Ecto neural progenitor cell (in vitro differentiated cells): ENCODE data around the gene DNAJC12.
A peak's percentile ranks its signal among the peaks of the same experiment; 100 is the strongest.
"Not testable (repeated sequence)": the region's sequence is repeated elsewhere in the genome, so short reads cannot be mapped to it uniquely, and the experiment has no call there.

Experiments used
- DNase-seq: peaks from one replicate; pipeline ENCODE4 v3.0.0-alpha.2; 2018; ENCODE audit warnings: low spot score

The DNAJC12 gene

DNA sequence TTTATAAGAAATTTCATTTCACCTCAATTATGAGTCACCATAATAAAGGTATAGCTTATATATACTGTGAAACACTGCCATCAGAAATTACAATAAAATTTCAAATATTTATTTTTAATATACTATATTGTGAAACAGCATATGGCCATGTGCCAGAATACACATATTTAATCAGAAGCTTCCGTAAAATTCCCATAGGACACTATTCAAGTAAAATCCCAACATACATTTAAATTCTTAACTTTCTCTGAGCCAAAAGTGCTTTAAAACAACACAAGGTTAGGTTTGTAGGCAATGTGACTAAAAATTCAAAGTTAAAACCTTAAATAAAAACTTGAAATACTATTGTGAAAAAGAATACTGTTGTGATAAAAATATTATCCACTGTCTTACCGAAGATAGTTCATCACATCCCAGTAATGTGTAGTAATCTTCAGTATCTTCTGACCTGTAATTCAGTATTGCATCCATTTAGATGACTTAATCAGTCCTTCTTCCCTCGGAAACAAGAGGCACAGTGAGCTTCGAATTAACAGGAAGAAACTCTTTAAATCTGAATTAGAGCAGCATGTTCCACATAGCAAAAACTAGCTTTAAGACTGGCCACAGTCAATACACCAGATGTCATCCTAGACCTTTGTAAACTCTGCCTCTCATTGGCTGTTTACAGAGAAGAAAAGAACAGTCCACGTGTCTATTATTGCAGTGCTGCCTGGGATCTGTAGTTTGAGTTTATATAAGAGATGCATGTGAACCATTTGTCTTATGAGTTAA is at the start of gene DNAJC12:
Gene DNAJC12 (minus strand): TSS at position 648 of the 774 bp plus-strand sequence. CDS start 177 bp downstream, at position 471.
- DNase-seq: no peak

DNA sequence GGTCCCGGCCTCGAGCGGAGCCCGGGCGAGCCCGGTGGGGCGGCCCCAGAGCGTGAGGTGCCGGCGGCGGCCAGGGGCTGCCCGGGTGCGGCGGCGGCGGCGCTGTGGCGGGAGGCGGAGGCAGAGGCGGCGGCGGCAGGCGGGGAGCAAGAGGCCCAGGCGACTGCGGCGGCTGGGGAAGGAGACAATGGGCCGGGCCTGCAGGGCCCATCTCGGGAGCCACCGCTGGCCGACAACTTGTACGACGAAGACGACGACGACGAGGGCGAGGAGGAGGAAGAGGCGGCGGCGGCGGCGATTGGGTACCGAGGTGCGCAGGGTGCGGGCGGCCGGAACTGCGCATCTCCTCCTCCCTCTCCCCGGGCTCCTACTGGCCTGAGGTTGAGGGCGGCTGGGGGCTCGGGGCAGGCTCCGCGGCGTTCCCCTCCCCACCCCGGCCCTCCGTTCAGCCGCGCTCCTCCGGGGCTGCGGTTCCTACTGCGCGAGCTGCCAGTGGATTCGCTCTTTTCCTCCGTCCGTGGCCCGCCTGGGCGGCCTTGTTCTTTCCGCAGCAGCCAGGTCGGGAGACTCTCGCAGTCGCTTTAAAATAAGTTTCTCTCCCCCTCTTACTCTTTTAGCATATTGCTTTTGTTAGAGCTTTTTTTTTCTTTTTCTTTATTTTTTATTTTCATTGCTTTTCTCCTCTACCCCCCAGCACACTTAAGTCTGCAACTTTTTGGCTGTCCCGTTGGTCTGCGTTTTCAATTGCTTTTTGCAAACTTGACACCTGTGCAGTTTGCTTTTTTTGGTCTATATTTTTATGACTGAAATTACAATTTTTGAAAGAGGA is 47.1 kb upstream of the DNAJC12 start:
- peak; percentile 85 for DNase-seq

DNA sequence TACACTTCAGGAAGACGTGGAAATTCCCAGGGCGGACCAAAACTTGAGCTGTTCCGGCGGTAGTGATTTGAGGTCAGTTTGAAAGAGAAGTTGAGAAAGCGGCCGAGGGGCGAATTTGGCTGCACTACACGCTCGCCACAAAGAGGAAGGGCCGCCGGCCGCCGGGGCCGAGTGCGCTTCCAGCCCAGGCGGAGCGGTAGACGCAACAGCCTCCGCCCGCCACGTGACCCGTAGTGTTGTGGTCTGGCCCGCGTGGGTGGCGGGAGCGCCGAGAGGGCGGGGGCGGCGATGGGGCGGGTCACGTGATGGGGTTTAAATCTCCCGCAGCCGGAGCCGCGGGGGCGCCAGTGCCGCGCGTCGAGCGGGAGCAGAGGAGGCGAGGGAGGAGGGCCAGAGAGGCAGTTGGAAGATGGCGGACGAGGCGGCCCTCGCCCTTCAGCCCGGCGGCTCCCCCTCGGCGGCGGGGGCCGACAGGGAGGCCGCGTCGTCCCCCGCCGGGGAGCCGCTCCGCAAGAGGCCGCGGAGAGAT is 46.4 kb upstream of the DNAJC12 start, which contains the start of gene SIRT1:
Gene SIRT1 (plus strand): TSS at position 344 of the 529 bp plus-strand sequence. CDS start 66 bp downstream, at position 410.
- DNase-seq: peak; percentile 99

DNA sequence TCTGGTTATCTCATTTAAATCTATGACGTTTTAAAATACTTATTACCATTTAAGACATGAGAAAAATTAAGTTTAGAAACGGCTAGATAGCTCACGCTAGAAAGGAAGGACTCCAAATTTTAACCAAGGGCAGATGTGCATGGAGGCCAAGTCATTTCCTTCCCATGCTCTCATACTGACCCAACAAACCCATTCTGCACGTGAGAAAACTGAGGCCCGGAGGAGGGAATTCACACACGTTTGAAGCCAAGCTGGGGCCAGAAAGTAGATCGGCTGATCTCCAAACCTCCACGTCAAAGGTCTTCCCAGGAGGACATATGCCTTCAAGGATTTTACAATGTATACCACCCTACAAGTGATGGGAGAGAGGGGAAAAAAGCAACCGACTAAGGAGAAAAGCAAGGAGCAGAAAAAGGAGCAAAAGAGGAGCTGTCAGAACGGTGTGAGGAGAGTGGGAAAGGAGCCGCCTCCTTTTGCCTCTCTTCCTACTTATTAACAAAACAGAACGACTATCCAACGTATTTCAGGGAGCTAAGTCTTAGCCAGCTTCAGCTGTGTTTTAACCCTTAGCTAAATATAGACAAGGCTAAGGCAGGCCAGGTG is 45.8 kb upstream of the DNAJC12 start:
- no peak for DNase-seq

DNA sequence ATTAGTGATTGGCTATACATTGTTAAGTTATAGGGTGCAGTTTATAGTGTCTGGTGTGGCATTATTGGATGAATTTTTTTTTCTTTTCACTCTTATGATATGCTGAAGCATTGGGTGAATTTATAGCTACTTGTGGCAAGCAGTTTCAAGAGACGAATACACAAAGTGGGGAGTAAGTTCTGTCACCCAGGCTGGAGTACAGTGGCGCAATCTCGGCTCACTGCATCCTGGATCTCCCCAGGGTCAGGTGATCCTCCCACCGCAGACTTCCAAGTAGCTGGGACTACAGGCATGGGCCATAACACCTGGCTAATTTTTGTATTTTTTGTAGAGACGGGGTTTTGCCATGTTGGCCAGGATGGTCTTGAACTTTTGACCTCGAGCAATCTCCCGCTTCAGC is 40.1 kb upstream of the DNAJC12 start:
- no peak for DNase-seq

DNA sequence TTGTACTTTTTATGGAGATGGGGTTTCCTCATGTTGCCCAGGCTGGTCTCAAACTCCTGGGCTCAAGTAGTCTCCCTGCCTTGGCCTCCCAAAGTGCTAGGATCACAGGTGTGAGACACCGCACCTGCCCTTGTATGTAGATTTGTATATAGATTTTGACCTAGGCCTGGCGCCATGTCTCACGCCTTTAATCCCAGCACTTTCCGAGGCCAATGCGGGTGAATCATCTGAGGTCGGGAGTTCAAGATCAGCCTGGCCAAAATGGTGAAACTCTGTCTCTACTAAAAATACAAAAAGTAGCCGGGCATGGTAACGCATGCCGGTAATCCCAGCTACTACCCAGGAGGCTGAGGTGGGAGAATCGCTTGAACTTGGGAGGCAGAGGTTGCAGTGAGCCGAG is 39.4 kb upstream of the DNAJC12 start:
- not testable (repeated sequence) for DNase-seq

DNA sequence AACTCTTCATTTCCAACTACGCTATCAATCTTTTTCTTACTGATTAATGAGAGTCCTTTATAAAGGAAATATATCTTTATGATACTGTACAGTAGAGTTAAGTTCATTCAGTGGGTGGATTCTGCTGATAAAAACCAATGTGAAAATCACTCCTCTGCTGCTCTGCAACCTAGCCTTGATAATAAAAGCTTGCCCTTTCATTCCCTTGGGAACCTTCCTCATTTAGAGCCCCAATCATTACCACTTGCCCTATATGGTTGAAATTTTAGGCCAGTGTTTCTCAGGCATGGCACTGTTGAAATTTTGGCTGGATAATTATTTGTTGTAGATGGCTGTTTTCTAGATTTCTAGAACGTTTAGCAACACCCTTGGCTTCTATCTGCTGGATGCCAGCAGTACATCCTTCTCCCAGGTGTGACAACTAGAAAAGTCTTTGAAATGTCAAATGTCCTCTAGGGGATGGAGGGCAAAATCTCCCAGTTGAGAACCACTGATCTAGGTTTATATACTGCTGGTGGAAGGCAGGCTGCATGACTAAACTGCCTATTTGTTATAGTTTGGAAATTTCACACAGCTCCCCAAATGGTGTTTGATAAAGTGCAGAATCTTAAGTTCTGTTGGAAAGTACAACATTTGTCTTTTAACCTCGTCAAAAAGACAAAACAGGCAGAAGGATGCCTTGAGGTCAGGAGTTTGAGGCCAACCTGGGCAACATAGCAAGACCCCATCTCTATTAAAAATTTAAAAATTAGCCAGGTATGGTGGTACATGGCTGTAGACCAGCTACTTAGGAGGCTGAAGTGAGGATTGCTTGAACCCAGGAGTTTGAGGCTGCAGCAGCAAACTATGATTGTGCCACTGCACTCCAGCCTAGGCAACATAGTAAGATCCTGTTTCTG is 37.6 kb upstream of the DNAJC12 start:
- no peak for DNase-seq

DNA sequence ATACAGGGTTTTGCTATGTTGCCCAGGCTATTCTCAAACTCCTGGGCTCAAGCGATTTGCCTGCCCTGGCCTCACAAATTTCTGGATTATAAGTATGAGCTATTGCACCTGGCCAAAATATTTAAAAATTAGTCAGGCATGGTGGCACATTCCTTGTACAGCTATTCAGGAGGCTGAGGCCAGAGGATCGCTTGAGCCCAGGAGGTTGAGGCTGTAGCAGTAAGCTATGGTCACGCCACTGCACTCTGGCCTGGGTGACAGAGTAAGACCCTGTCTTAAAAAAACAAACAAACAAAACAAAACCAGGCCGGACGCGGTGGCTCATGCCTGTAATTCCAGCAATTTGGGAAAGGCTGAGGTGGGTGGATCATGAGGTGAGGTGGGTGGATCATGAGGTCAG is 32.0 kb upstream of the DNAJC12 start:
- no peak for DNase-seq

DNA sequence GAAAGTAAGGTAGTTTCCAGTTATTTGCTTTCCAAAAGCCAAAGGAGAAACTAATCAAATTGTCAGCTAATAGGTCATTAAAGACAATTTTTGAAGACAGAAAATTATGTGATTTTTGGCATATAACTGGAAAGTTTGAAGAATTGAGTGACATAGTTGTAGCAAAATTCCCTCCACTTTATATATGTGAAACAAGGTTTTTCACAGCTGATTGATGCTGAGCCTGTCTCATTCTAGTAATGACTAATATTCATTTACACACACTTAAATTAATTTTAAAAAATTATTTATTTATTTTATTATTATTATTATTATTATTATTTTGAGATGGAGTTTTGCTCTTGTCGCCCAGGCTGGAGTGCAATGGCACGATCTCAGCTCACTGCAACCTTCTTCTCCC is 30.1 kb upstream of the DNAJC12 start:
- no peak for DNase-seq

DNA sequence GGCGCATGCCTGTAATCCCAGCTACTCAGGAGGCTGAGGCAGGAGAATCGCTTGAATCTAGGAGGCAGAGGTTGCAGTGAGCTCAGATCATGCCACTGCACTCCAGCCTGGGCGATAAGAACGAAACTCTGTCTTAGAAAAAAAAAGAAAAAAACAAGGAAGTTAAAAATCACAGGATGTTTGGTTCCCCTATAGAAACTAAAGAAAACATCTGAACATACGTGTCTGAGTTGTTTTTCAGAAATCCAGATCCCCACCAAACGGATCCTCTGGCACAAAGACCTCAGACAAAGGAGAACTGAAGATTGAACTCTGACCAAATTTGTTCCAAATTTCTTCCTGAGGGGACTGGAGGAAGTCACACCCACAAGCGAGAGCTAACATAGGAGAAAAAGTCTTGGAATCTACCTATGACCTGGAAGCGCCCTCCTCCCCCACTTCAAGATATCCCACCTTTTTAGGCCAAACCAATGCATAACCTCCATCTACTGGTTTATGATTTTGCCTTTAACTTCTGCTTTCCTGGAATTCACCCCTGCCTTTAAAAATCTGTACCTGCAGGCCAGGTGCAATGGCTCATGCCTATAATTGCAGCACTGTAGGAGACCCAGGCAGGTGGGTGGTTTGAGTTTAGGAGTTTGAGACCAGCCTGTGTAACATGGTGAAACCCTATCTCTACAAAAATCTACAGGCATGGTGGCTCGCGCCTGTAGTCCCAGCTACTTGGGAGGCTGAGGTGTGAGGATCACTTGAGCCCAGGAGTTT is 26.8 kb upstream of the DNAJC12 start:
- DNase-seq: no peak

DNA sequence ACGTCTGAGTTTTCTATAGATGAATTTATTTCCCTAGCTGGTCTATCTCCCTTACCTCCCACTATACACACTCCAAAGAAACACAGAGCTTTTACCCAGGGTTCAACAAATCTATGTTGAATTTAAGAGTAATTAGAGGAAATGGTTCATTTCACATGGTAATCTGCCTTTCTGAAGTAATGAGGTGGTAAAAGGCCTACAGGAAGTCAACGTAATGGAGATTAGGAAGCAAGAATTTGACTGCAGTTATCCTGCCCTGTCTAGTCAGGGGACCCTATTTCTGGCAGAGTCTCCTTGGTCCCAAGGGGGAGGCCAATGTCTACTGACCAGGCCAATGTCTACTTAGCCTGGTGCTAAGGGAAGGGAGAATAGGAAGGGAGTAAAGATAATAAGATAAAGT is 25.1 kb upstream of the DNAJC12 start:
- no peak for DNase-seq

DNA sequence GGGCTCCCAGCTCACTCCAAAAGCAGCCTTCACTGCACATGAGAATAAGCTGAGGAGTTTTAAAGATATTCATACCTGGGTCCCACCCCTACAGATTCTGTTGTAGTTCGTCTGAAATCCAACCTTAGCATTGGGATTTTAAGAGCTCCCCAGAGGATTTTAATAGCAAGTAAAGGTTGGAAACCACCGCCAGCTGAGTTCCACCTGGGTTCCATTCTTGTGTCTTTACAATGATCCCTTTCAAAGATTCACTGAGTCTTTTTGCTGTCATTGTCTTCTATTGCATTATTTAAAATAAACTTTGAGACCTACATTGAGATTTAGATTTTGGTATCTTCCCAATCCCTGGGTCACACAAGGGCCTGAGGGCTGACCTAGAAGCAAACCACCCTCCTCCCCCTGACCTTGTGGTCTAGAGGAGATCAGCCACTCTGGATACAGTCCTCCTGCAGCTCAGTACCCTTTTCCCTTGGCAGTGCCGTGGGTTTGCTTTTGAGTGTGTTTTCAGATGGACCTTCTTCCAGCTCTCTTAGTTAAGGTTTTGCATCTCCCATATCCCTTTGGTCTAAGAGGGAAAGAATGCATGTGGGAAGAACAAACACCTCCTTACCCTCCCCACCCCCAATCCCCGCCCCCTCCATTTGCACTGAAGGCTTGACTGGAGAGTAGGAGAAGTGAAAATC is 23.9 kb upstream of the DNAJC12 start:
- DNase-seq: no peak

DNA sequence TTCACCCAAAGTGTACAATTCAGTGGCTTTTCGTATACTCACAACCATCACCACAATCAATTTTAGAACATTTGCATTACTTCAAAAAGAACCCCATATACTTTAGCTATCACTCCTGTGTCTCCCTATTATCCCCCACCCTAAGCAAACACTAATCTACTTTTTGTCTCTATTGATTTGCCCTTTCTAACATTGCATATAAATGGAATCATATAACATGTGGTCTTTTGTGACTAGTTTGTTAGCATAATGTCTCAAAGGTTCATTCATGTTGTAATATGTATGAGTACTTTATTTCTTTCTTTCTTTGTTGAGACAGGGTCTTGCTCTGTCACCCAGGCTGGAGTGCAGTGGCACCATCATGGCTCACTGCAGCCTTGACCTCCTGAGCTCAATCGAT is 21.0 kb upstream of the DNAJC12 start:
- DNase-seq: no peak

DNA sequence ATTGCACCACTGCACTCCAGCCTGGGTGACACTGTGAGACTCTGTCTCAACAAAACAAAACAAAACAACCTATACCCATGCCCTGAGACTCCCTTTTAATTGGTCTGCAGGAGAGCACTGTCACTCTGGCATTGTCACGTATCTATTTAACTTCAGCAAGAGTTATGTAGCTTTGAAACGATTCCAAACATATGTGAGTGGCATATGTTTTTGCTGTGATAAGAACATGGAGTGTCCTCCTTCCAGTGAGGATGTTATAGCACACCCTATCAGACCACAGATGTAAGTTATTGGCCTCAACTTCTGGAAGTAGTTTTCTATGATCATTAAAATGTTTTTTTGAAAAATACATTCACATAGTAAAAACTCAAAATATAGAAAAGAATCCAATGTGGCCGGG is 15.5 kb upstream of the DNAJC12 start:
- DNase-seq: no peak

DNA sequence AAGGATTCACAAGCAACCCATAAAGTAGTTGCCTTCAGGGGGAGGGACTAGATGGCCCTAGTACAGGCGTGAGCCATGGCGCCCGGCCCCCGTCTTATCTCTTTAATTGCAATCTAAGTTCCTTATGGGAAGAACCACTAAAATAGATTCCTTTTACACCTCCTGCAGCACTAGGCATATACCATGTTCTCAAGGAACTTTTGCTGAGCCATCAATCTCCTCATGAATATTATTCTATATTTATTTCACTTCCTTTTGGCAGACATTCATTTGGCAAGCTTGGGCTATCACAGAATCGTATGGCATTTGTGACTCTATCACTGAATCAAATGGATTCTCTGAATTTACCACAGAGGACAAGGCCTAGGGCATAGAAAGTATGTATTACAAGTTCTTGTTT is 14.8 kb upstream of the DNAJC12 start:
- DNase-seq: no peak

DNA sequence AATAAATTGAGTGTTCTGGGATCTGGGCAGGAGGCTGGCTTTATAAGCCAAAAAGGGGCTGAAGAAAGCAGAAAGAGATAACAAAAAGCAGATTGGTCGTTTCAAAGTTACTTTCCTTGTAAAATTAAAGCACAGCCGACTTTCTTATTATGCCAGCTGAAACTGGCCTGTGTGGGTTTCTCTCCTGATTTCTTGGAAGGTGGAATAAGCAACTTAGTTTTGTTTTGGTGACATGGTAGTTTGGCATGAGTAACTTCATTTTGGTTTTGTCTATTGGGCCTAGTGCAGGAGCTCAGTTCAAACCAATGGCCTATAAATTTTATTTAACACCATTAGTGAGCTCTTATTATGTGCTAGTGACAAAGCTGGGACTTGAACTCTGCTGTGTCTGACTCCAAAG is 13.2 kb upstream of the DNAJC12 start:
- no peak for DNase-seq

DNA sequence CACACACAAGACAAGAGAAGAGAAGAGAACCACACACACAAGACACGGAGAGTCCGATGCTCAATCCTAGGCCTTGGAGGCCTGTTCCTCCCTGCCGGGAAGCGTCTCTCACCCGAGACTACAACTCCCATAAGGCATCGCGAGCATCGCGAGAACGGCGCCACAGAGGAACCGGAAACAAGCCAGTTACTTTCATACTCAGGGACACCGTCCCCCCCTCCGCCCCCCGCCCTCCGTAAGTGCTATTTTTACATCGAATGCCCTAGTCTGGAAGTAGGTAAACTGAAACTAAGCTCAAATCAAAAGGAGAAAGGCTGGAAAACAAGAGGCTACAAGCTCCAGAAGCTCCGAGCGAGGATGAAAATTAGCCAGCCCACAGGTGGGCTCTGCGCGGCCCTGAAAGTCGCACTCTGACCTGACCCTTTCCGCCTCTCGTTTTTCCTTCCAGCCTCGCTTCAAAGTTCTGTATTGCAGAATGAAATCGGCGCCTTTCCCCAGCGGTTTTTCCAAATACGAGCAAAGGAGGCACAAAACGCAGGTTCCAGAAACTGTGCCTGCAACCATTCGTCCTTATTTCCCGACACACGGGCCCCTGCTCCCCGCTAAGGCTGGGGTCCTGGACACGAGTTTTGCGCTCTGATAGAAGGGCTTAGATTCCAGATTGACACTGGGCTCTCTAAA is 11.5 kb upstream of the DNAJC12 start:
- DNase-seq: peak; percentile 92

DNA sequence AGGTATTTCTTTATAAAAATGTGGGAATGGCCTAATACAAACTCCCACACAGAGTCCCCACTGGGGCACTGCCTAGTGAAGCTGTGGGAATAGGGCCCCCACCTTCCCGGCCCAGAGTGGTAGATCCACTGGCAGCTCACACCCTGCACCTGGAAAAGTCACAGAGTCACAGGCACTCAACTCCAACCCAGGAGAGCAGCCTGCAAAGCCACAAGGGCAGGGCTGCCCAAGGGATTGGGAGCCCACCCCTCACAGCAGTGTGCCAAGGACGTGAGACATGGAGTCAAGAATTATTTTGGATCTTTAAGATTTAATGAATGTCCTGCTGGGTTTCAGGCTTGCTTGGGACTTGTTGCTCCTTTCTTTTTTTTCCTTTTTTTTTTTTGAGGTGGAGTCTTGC is 5.3 kb upstream of the DNAJC12 start:
- DNase-seq: no peak

DNA sequence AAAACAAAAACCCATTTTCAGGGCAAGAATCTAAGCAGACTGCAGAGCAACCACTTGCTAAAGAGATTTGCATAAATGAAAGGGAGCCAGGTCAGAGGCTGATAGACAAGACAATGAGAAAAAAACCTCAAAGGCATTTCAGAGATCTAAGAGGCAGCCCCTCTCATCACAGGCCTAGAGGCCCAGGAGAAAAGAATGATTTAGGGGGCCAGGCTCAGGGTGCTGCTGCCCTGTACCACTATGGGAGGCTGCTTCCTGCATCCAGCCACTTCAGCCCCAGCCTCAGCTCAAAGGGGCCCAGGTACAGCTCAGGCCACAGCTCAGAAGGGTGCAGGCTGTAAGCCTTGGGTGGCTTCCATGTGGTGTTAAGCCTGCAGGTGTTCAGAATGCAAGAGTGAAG is 3.7 kb upstream of the DNAJC12 start:
- DNase-seq: no peak

DNA sequence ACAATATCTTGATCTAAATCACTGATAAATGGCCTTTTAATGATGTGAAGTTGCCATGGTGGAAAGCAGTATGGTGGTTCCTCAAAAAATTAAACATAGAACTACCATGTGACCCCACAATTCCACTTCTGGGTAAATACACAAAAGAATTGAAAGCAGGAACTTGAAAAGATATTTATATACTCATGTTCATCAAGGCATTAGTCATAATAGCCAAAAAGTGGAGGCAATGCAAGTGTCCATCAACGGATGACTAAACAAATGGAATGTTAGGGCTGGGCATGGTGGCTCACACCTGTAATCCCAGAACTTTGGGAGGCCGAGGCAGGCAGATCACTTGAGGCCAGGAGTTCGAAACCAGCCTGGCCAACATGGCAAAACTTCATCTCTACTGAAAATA is 2.0 kb upstream of the DNAJC12 start:
- DNase-seq: no peak
